GM18526 (cell line): ENCODE measurements around the gene MUC2.

Experiments
- POLR2A ChIP-seq: IDR thresholded peaks from 3 replicates; pipeline ENCODE4 v1.6.1; 2011; ENCODE audit not compliant: insufficient read length; ENCODE audit errors: extremely low read depth

MUC2 gene

GRCh38 chr11:1053121-1053901 is 21.4 kb upstream of the MUC2 start:
- TF ChIP-seq POLR2A, result no peak

DNA sequence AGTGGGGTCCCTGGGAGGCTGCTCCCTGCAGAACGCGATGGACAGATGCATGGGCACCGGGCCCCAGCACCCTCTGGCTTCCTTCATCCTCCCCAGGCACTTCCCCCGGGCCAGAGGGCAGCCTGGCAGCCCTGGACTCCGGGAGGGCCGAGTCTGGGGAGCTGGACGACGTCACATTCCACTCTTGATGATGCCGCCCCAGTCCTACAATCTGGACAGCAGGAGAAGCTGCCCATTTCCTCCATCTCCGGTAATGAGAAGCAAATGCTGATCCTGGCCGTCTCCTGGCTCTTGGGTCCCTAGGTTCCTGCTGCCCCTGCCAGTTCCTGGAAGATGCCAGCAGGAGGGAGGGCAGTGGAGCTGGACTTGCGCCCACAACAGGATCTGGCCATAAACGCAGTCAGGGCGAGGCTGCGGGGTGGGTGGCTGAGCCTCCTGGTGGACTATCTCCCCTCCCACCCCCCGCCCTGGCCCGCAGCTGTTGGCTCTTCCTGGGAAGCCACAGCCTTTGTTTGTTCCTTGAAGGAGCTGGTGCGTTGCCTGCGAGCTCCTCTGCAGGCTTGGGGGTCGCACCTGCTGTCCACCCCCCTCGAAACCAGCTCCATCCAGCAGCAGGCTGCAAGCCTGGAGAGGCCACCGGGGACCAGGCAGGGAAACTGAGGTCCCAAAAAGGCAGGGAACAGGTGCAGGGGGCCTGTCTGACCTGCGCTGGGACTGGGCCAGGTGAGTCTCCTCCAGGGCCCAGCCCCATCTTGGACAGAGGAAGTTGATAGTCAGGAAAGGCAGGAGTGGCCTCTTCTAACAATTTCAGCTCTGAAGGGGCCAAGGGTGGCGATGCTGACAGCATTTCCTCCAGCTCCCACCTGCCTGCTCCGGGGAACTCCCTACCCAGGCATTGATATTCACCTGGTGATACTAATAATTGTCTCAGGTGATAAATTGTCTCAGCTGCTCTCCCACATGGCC is 20.2 kb upstream of the MUC2 start:
- TF ChIP-seq POLR2A, result no peak

GRCh38 chr11:1055109-1055703 is 19.5 kb upstream of the MUC2 start:
- TF ChIP-seq POLR2A, result no peak

DNA sequence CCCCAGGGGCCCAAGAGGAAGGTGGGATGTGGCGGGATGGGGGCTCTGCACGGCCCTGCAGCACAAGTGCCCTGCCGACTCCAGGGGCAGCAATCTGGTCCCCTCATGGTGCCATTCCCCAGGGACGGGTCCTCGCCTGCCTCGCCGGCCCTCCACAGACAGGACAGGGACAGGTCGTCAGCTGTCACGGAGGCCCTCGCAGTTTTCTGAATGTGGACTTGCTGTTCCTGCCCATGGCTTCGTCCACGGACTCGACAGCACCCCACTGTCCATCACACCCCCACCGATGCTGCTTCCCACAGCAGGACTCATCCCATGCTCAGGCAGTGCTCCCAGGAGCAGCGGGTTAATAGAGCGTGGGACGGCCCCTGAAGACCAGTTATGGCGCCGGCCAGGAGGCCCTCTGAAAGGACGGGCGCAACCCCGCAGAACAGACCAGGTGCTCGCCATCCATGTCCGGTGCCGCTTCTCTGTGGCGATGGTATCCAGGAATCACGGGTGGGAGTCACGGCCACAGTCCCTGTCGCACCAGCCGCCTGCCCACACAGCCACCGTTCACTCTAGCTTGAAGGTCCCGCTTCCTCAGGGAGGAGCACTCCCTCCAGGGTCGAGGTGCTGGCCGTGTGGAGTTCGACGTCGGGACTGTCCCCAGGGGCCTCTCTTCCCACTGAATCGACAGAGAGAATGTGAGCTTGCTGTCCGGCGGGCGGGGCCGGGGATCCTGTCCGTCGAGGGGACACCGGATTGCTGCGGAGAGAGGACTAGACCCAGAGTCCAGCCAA is 18.5 kb upstream of the MUC2 start:
- TF ChIP-seq POLR2A, result no peak

- TF ChIP-seq POLR2A, result no peak
Measured at GRCh38 chr11:1057806-1058205, 16.9 kb upstream of the MUC2 start.

DNA sequence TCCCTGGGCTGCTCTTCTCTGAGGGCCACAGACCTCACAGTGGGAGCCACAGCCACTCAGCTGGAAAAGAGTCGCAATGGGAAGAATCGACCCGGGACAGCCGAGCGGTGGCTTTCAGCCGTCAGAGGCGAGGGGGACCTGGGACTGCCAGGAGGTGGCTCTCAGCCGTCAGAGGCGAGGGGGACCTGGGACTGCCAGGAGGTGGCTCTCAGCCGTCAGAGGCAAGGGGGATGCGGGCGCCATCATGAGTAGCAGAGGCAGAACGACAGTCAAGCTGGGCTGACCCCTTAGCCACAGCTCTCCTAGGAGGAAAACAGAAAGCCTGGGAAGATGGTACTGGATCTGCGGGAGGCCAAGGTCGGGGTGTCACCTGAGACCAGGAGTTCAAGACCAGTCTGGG is 14.9 kb upstream of the MUC2 start:
- TF ChIP-seq POLR2A, result no peak

- TF ChIP-seq POLR2A, result no peak
Measured at GRCh38 chr11:1060410-1060809, 14.3 kb upstream of the MUC2 start.

GRCh38 chr11:1060852-1061616 is 13.6 kb upstream of the MUC2 start:
- TF ChIP-seq POLR2A, result no peak

GRCh38 chr11:1062075-1062820 is 12.4 kb upstream of the MUC2 start:
- no peak for TF ChIP-seq POLR2A

- no peak for TF ChIP-seq POLR2A
Measured at GRCh38 chr11:1064167-1064566, 10.5 kb upstream of the MUC2 start.

DNA sequence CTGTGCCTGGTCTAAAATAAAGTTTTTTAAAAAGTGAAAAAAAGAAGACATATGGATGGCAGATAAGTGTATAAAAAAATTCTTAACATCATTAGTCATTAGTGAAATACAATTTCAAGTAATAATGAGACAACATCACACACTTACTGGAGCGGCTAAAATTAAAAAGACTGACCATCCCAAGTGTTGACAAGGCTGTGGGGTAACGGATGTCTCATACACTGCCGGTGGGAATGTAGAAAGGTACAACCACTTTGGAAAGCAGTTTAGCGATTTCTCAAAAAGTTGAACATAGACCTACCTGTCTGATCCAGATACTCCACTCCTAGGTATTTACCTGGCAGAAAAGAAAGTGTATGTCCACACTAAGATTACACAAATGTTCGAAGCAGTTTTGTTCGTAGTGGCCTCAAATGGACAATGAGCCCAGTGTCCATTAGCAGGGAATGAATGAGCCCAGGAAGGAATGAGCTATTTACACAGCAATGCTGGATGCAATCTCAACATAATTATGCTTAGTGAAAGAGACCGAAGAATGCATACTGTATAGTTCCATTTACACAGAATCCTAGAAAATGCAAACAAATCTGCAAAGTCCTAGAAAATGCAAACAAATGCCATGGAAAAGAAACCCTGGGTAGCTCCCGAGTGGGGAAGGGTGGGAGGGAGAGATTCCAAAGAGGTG is 6.7 kb upstream of the MUC2 start:
- TF ChIP-seq POLR2A, result no peak

GRCh38 chr11:1069740-1070139 is 4.9 kb upstream of the MUC2 start:
- TF ChIP-seq POLR2A, result no peak
